ENCODE results near the gene KAT14.

GRCh38 chr20:18195931-18196330, 58.3 kb downstream of the KAT14 start:
- TF ChIP-seq POLR2A (IDR thresholded peaks at IDR 0.05) = no peak
- TF ChIP-seq, protein P1, sequence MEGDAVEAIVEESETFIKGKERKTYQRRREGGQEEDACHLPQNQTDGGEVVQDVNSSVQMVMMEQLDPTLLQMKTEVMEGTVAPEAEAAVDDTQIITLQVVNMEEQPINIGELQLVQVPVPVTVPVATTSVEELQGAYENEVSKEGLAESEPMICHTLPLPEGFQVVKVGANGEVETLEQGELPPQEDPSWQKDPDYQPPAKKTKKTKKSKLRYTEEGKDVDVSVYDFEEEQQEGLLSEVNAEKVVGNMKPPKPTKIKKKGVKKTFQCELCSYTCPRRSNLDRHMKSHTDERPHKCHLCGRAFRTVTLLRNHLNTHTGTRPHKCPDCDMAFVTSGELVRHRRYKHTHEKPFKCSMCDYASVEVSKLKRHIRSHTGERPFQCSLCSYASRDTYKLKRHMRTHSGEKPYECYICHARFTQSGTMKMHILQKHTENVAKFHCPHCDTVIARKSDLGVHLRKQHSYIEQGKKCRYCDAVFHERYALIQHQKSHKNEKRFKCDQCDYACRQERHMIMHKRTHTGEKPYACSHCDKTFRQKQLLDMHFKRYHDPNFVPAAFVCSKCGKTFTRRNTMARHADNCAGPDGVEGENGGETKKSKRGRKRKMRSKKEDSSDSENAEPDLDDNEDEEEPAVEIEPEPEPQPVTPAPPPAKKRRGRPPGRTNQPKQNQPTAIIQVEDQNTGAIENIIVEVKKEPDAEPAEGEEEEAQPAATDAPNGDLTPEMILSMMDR (IDR thresholded peaks at IDR 0.05) = no peak

Measured in body of pancreas (tissue), 4 donors.